ENCODE results near the gene NCAM2. TPM values are rescaled to one million over a fixed set of nuclear protein-coding genes. Genes with fewer than 3 reads are reported as not detected.

Gene NCAM2
- total and polyA plus RNA-seq, 2 donors (not counting 3 experiments of a cell fraction or from before 2014, with no cell fraction given): 0.11 to 0.27 TPM

DNA sequence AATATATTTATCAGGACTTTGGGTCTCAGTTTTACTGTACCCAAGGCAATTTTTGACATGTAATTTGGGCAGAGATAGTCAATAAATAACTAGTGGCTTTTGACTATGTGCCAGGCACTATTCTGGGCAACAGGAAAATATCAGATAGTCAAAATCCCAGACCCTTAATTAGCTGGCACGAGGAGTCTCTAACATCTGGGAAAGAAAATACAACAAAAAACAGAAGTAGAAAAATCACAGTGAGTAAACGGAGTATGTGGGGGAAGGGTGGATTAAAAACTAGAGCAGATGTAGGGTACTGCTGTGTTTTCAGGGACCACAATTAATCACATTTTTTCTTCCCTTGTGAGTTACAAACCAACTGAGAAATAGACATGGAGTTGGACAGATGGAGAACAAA, 217.8 kb downstream of the NCAM2 start:
- no peaks in the 10 kb centered on the region for H4K20me1 ChIP-seq (replicated peaks; ENCODE audit: control insufficient read depth, extremely low read depth, insufficient read depth, low read length)
- H3K9ac ChIP-seq (replicated peaks; ENCODE audit: extremely low read depth, insufficient read depth, low read length): no peak overlapping the region
- ChIA-PET POLR2A (no interaction called here), CTCF (no interaction called here)
- no peak overlapping the region for H2AFZ ChIP-seq (ENCODE audit: low read depth, low read length)
- no peaks in the 10 kb centered on the region for H3K4me1 ChIP-seq (ENCODE audit: control insufficient read depth, extremely low read depth, insufficient read depth, low read length)
- no peaks in the 10 kb centered on the region for H3K36me3 ChIP-seq (ENCODE audit: control insufficient read depth in 2 of 2, extremely low read depth in 1 of 2, insufficient read depth in 2 of 2, low read length in 2 of 2)
- no peak overlapping the region for H3K4me2 ChIP-seq (ENCODE audit: insufficient read depth, low read length)
- H3K27me3 ChIP-seq (ENCODE audit: control insufficient read depth in 2 of 2, insufficient read depth in 2 of 2, low read length in 2 of 2): no peaks in the 10 kb centered on the region
- H3K9me1 ChIP-seq (replicated peaks; ENCODE audit: control insufficient read depth, extremely low read depth, insufficient read depth, low read length): no peaks in the 10 kb centered on the region
- no peak for FAIRE-seq
- no peak overlapping the region for H3K4me3 ChIP-seq (replicated peaks in 1 of 3; ENCODE audit: insufficient read depth in 1 of 3, low read depth in 1 of 3, low read length in 3 of 3)
- BruUV-seq (replicated peaks): no TSS peak
- intact Hi-C loops (cut with micrococcal nuclease): no loop called here
- no peaks in the 10 kb centered on the region for H3K9me3 ChIP-seq (replicated peaks; ENCODE audit: control insufficient read depth, insufficient read depth, low read length)
- no peak overlapping the region for H3K27ac ChIP-seq (ENCODE audit: insufficient read depth, low read depth, low read length)
- no peak for TF ChIP-seq POLR2AphosphoS5 (IDR thresholded peaks at IDR 0.05; ENCODE audit: insufficient read depth, low read depth, low read length)
- TF ChIP-seq POLR2A (IDR thresholded peaks at IDR 0.05; ENCODE audit: low read depth, low read length): no peak
- TF ChIP-seq MYC (IDR thresholded peaks at IDR 0.05; ENCODE audit: low read depth, low read length): no peak
- TF ChIP-seq GATA2 (IDR thresholded peaks at IDR 0.05; ENCODE audit: insufficient read depth, insufficient read length, low read depth, low read length): no peak
- TF ChIP-seq, protein P1, sequence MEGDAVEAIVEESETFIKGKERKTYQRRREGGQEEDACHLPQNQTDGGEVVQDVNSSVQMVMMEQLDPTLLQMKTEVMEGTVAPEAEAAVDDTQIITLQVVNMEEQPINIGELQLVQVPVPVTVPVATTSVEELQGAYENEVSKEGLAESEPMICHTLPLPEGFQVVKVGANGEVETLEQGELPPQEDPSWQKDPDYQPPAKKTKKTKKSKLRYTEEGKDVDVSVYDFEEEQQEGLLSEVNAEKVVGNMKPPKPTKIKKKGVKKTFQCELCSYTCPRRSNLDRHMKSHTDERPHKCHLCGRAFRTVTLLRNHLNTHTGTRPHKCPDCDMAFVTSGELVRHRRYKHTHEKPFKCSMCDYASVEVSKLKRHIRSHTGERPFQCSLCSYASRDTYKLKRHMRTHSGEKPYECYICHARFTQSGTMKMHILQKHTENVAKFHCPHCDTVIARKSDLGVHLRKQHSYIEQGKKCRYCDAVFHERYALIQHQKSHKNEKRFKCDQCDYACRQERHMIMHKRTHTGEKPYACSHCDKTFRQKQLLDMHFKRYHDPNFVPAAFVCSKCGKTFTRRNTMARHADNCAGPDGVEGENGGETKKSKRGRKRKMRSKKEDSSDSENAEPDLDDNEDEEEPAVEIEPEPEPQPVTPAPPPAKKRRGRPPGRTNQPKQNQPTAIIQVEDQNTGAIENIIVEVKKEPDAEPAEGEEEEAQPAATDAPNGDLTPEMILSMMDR (IDR thresholded peaks at IDR 0.05; ENCODE audit: extremely low read depth in 1 of 2, insufficient read depth in 1 of 2, low read depth in 1 of 2, low read length in 2 of 2): no peak
- no peak for TF ChIP-seq JUN (IDR thresholded peaks at IDR 0.05; ENCODE audit: borderline replicate concordance, insufficient read depth, insufficient read length, low read depth)
- TF ChIP-seq EZH2 (IDR thresholded peaks at IDR 0.05; ENCODE audit: borderline replicate concordance, low read depth, low read length, severe bottlenecking): no peak
- DNase-seq (ENCODE audit: low read depth, low spot score): no peak
- H3K79me2 ChIP-seq (ENCODE audit: control insufficient read depth, insufficient read depth, low read length): no peaks in the 10 kb centered on the region
- dilution Hi-C loops (cut with MboI; ENCODE audit: extremely low pct_ligation_motif_present, low sequenced_read_pairs): no loop called here

DNA sequence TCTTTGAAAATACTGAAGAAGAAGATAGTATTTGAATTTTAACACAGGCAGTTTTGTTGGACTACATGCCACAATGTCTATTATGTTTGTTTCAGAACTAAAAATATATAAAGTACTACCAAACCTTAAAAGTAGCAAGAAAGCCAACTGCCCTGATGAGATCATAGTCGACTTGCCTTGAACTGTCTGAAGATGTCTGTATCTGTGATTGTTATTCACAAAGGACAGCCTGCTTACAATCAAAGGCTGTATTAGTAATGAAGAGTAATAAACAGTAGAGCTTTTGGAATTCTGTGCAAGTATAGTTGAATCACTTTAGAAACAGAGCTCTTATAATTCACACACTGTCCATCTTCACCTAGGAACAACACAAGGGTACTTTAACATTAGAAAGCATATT, 228.3 kb downstream of the NCAM2 start:
- no peak overlapping the region for H3K27ac ChIP-seq (ENCODE audit: insufficient read depth, low read depth, low read length)
- no peak overlapping the region for H2AFZ ChIP-seq (ENCODE audit: low read depth, low read length)
- TF ChIP-seq, protein P1 (IDR thresholded peaks at IDR 0.05; ENCODE audit: extremely low read depth in 1 of 2, insufficient read depth in 1 of 2, low read depth in 1 of 2, low read length in 2 of 2): no peak
- no peak for TF ChIP-seq POLR2A (IDR thresholded peaks at IDR 0.05; ENCODE audit: low read depth, low read length)
- no peak for TF ChIP-seq FOS (IDR thresholded peaks at IDR 0.05; ENCODE audit: borderline replicate concordance, insufficient read depth, low read length)
- no peak for TF ChIP-seq GATA2 (IDR thresholded peaks at IDR 0.05; ENCODE audit: insufficient read depth, insufficient read length, low read depth, low read length)
- TF ChIP-seq MYC (IDR thresholded peaks at IDR 0.05; ENCODE audit: low read depth, low read length): no peak
- no peak for TF ChIP-seq POLR2AphosphoS5 (IDR thresholded peaks at IDR 0.05; ENCODE audit: insufficient read depth, low read depth, low read length)
- TF ChIP-seq, protein P2, sequence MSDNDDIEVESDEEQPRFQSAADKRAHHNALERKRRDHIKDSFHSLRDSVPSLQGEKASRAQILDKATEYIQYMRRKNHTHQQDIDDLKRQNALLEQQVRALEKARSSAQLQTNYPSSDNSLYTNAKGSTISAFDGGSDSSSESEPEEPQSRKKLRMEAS (IDR thresholded peaks at IDR 0.05; ENCODE audit: insufficient read depth, insufficient read length): no peak
- dilution Hi-C loops (cut with MboI; ENCODE audit: extremely low pct_ligation_motif_present, low sequenced_read_pairs) (no loop called here), intact Hi-C loops (cut with micrococcal nuclease) (no loop called here)
- H3K27me3 ChIP-seq (ENCODE audit: control insufficient read depth in 2 of 2, insufficient read depth in 2 of 2, low read length in 2 of 2): no peaks in the 10 kb centered on the region
- FAIRE-seq (no peak), DNase-seq (ENCODE audit: low read depth, low spot score) (no peak)
- H3K4me3 ChIP-seq (replicated peaks in 1 of 3; ENCODE audit: insufficient read depth in 1 of 3, low read depth in 1 of 3, low read length in 3 of 3): no peak overlapping the region
- BruUV-seq (replicated peaks): no TSS peak
- no peak overlapping the region for H3K4me2 ChIP-seq (ENCODE audit: insufficient read depth, low read length)
- H3K4me1 ChIP-seq (ENCODE audit: control insufficient read depth, extremely low read depth, insufficient read depth, low read length): no peaks in the 10 kb centered on the region
- H3K36me3 ChIP-seq (ENCODE audit: control insufficient read depth in 2 of 2, extremely low read depth in 1 of 2, insufficient read depth in 2 of 2, low read length in 2 of 2): no peaks in the 10 kb centered on the region
- CTCF ChIA-PET: no interaction called here
- H4K20me1 ChIP-seq (replicated peaks; ENCODE audit: control insufficient read depth, extremely low read depth, insufficient read depth, low read length): no peaks in the 10 kb centered on the region
- POLR2A ChIA-PET: no interaction called here
- H3K9me1 ChIP-seq (replicated peaks; ENCODE audit: control insufficient read depth, extremely low read depth, insufficient read depth, low read length): no peaks in the 10 kb centered on the region
- H3K9ac ChIP-seq (replicated peaks; ENCODE audit: extremely low read depth, insufficient read depth, low read length): no peak overlapping the region
- H3K9me3 ChIP-seq (replicated peaks; ENCODE audit: control insufficient read depth, insufficient read depth, low read length): peaks cover 2% of the 10 kb centered on the region
- no peaks in the 10 kb centered on the region for H3K79me2 ChIP-seq (ENCODE audit: control insufficient read depth, insufficient read depth, low read length)
